ENCODE results near the gene MGAT2. TPM values are rescaled to one million over a fixed set of nuclear protein-coding genes. Genes with fewer than 3 reads are reported as not detected.

The MGAT2 gene
- total RNA-seq, 1 donor from 2014 or later, result 57.9 TPM

DNA sequence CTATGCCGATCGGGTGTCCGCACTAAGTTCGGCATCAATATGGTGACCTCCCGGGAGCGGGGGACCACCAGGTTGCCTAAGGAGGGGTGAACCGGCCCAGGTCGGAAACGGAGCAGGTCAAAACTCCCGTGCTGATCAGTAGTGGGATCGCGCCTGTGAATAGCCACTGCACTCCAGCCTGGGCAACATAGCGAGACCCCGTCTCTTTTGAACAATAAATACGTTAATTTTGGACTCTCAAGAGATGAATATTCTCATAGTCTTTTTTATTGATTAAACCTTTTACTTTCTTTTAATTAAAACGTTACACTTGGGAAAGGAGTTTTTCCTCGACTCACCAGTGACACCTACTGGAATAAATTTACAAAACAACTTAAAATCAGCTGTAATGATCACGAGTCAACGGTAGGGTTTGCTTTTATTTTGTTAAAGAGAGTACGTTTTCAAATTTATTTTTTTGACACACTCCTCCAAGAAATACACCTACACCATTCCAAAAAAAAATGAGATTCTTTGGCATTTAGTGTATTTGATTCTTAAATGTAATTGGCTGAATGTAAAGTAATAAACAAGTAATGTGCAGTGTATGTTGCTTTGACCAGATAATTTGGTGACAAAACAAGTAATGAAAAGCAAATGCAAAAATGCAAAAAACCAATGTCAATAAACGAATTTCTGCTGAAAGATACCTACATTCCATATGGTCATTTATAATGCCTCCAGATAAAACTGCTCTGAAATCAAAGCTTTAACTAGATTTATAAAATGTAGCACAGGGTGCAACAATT is 33.7 kb upstream of the MGAT2 start:
- Mint-ChIP-seq H3K36me3 (ENCODE audit: low read depth) (peaks cover 44% of the 10 kb centered on the region), H3K4me1 (ENCODE audit: low read depth) (peaks cover 26% of the 10 kb centered on the region), H3K9me3 (no peaks in the 10 kb centered on the region), H3K27ac (peak overlapping the region; percentile 98), H3K27me3 (ENCODE audit: low read depth) (no peaks in the 10 kb centered on the region), H3K4me3 (ENCODE audit: low read depth) (peak overlapping the region; percentile 92)
- DNase-seq (ENCODE audit: low spot score), result no peak
- intact Hi-C loops (cut with micrococcal nuclease), result loop anchor here (1.0 to 5.0 kb wide), 7 partner anchors 11 to 645 kb away; partner anchors contain the start of genes KLHDC1, KLHDC2, LRR1 and MGAT2

- Mint-ChIP-seq H3K27ac (no peak overlapping the region), H3K4me3 (ENCODE audit: low read depth) (no peak overlapping the region), H3K9me3 (no peaks in the 10 kb centered on the region), H3K36me3 (ENCODE audit: low read depth) (peaks cover 19% of the 10 kb centered on the region), H3K4me1 (ENCODE audit: low read depth) (peaks cover 9% of the 10 kb centered on the region), H3K27me3 (ENCODE audit: low read depth) (no peaks in the 10 kb centered on the region)
- DNase-seq (ENCODE audit: low spot score), result no peak
- intact Hi-C loops (cut with micrococcal nuclease), result loop anchor here (5.0 kb wide), 3 partner anchors 103 to 643 kb away; partner anchors contain the start of genes KLHDC1 and SOS2
Observed at GRCh38 chr14:49589387-49589786, 31.2 kb upstream of the MGAT2 start.

GRCh38 chr14:49593016-49593415 is 27.6 kb upstream of the MGAT2 start:
- Mint-ChIP-seq H3K36me3 (ENCODE audit: low read depth) (no peaks in the 10 kb centered on the region), H3K4me3 (ENCODE audit: low read depth) (no peak overlapping the region), H3K27me3 (ENCODE audit: low read depth) (no peaks in the 10 kb centered on the region), H3K4me1 (ENCODE audit: low read depth) (peaks cover 23% of the 10 kb centered on the region), H3K27ac (no peak overlapping the region), H3K9me3 (no peaks in the 10 kb centered on the region)
- intact Hi-C loops (cut with micrococcal nuclease), result no loop called here
- DNase-seq (ENCODE audit: low spot score), result no peak

DNA sequence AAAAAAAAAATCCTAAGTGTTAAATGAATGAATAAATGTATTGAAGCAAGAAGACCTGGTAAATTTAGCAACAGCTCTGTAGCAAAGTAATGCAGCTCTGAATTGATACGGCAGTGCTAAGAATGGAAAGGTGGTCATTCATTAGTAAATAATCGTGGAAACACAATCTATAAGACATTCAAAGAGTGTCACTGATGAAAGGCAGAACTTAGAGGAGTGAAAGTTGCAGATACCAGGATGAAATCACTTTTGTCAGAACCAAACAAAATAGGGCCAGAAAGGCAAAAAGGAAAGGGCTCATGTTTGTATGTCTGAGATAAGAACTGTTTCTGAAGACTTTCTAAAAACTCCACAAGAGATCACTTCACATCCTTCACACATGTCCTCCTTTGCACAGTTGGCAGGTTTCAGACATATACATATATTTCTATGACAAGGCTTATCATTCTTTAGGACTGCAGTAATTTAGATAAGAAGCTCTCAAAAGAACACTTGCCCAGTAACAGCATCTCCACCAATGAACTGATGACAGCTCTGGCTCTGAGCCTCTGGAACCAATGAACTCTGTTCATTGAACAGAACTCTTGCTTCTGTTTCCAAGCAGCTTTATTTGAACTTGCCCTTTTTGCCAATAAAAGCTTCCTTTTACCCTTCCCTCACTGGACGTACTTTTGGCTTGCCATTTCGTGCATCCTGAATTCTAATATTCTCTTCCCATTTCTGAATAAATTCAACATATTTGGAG is 26.1 kb upstream of the MGAT2 start:
- Mint-ChIP-seq H3K4me3 (ENCODE audit: low read depth) (no peak overlapping the region), H3K27ac (peak overlapping the region; percentile 48), H3K36me3 (ENCODE audit: low read depth) (no peaks in the 10 kb centered on the region), H3K9me3 (no peaks in the 10 kb centered on the region), H3K27me3 (ENCODE audit: low read depth) (no peaks in the 10 kb centered on the region), H3K4me1 (ENCODE audit: low read depth) (peaks cover 23% of the 10 kb centered on the region)
- intact Hi-C loops (cut with micrococcal nuclease), result no loop called here
- no peak for DNase-seq (ENCODE audit: low spot score)

GRCh38 chr14:49598189-49598484 is 22.5 kb upstream of the MGAT2 start:
- Mint-ChIP-seq H3K36me3 (ENCODE audit: low read depth) (peaks cover 23% of the 10 kb centered on the region), H3K27me3 (ENCODE audit: low read depth) (no peaks in the 10 kb centered on the region), H3K4me1 (ENCODE audit: low read depth) (peaks cover 37% of the 10 kb centered on the region), H3K9me3 (no peaks in the 10 kb centered on the region), H3K4me3 (ENCODE audit: low read depth) (peak overlapping the region; percentile 92), H3K27ac (peak overlapping the region; percentile 92)
- intact Hi-C loops (cut with micrococcal nuclease), result loop anchor here (1.0 kb wide), 2 partner anchors 12 to 22 kb away; partner anchors contain the start of genes MGAT2, RPL36AL and RPS29
- DNase-seq (ENCODE audit: low spot score), result no peak

DNA sequence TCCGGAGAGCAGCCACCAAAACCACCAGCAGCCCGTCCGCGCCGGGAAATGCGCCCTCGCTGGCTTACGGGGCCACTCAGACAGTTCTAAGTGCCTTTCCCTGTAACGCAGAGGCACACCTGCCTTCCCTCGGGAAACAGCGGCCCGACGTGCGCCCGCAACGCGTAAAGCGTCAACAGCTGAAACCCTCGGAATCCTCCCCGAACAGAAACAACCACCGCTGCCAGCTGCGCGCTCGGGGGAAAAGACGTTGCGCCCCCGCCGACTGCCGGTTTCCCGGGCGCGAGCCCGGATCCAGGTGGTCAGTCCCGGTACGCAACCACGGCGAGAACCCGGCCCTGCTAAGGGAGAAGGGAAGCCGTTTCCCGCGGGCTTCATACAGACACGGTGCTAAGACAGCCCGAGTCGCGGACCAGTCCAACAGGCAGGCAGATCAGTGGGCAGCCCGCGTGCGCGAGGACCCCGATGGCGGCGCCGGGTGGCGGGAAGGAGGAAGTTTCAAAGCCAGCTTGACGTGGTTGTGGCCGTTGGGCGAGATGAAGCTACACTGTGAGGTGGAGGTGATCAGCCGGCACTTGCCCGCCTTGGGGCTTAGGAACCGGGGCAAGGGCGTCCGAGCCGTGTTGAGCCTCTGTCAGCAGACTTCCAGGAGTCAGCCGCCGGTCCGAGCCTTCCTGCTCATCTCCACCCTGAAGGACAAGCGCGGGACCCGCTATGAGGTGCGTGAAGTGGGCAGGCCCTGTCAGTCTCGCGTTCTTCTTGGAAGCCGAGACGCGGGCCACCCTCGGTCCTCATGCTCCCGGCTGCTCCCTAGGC is 21.9 kb upstream of the MGAT2 start, which contains the start of gene LRR1:
LRR1 (plus strand) TSS at position 456 of the 816 bp plus-strand sequence; CDS start at position 537, 81 bp downstream.
- intact Hi-C loops (cut with micrococcal nuclease), result loop anchor here (1.0 kb wide), 2 partner anchors 12 to 22 kb away; partner anchors contain the start of genes MGAT2, RPL36AL and RPS29
- Mint-ChIP-seq H3K36me3 (ENCODE audit: low read depth) (peaks cover 25% of the 10 kb centered on the region), H3K4me3 (ENCODE audit: low read depth) (peak within 1 kb of the TSS; percentile 92), H3K4me1 (ENCODE audit: low read depth) (peaks cover 37% of the 10 kb centered on the region), H3K9me3 (no peaks in the 10 kb centered on the region), H3K27ac (peak within 1 kb of the TSS; percentile 92), H3K27me3 (ENCODE audit: low read depth) (no peaks in the 10 kb centered on the region)
- DNase-seq (ENCODE audit: low spot score), result peak; percentile 84

GRCh38 chr14:49607583-49607982 is 13.0 kb upstream of the MGAT2 start:
- H3K36me3 Mint-ChIP-seq (ENCODE audit: low read depth), result peaks cover 48% of the 10 kb centered on the region
- H3K27me3 Mint-ChIP-seq (ENCODE audit: low read depth), result no peaks in the 10 kb centered on the region
- no peak overlapping the region for H3K4me3 Mint-ChIP-seq (ENCODE audit: low read depth)
- intact Hi-C loops (cut with micrococcal nuclease), result no loop called here
- peaks cover 15% of the 10 kb centered on the region for H3K4me1 Mint-ChIP-seq (ENCODE audit: low read depth)
- DNase-seq (ENCODE audit: low spot score), result no peak
- no peak overlapping the region for H3K27ac Mint-ChIP-seq
- no peaks in the 10 kb centered on the region for H3K9me3 Mint-ChIP-seq

DNA sequence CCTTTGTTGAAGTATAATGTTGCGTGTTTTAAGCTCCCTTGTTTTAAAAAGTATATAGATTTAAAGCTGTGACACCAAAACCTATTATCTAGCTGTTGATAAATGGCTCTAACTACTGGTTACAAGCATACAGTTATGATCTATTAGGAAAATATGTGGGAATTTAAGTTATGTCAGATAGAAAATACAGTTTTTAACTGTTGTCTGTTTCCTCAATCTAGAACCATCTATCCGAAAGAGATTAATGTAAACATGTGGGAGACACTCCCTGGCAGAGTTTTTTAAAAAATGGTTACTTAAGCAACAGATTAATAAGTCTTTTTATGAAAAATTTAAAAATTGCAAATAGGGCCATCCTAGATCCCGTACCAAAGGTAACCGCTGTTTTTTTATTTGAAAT is 8.3 kb upstream of the MGAT2 start:
- intact Hi-C loops (cut with micrococcal nuclease), result no loop called here
- H3K4me1 Mint-ChIP-seq (ENCODE audit: low read depth), result peaks cover 10% of the 10 kb centered on the region
- H3K4me3 Mint-ChIP-seq (ENCODE audit: low read depth), result no peak overlapping the region
- H3K36me3 Mint-ChIP-seq (ENCODE audit: low read depth), result peaks cover 51% of the 10 kb centered on the region
- no peaks in the 10 kb centered on the region for H3K27me3 Mint-ChIP-seq (ENCODE audit: low read depth)
- no peaks in the 10 kb centered on the region for H3K9me3 Mint-ChIP-seq
- no peak for DNase-seq (ENCODE audit: low spot score)
- H3K27ac Mint-ChIP-seq, result no peak overlapping the region

DNA sequence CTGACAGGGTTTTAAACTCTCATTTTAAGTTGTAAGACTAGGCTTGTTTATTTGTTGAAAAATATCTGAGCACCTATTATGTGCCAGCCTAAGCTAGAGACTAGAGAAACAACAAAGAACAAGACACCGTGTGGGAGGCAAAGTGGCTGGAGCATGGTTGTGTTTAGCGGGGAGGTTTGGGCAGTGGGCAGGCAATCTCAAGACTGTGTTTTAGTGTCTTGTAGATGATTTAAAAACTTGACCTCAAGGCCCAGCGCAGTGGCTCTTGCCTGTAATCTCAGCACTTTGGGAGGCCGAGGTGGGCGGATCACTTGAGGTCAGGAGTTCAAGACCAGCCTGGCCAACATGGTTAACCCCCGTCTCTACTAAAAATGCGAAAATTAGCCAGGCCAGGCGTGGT is 7.9 kb upstream of the MGAT2 start:
- intact Hi-C loops (cut with micrococcal nuclease), result no loop called here
- H3K9me3 Mint-ChIP-seq, result no peaks in the 10 kb centered on the region

GRCh38 chr14:49614196-49614595 is 6.4 kb upstream of the MGAT2 start:
- intact Hi-C loops (cut with micrococcal nuclease), result no loop called here
- H3K27me3 Mint-ChIP-seq (ENCODE audit: low read depth), result no peaks in the 10 kb centered on the region
- no peak for DNase-seq (ENCODE audit: low spot score)
- H3K4me1 Mint-ChIP-seq (ENCODE audit: low read depth), result peaks cover 23% of the 10 kb centered on the region
- H3K27ac Mint-ChIP-seq, result peak overlapping the region; percentile 19
- no peaks in the 10 kb centered on the region for H3K9me3 Mint-ChIP-seq
- peaks cover 59% of the 10 kb centered on the region for H3K36me3 Mint-ChIP-seq (ENCODE audit: low read depth)
- no peak overlapping the region for H3K4me3 Mint-ChIP-seq (ENCODE audit: low read depth)

More for the DNA sequence above, 7.9 kb upstream of the MGAT2 start:
- peaks cover 52% of the 10 kb centered on the region for H3K36me3 Mint-ChIP-seq (ENCODE audit: low read depth)
- H3K4me3 Mint-ChIP-seq (ENCODE audit: low read depth), result no peak overlapping the region
- no peak overlapping the region for H3K27ac Mint-ChIP-seq
- no peak for DNase-seq (ENCODE audit: low spot score)
- H3K4me1 Mint-ChIP-seq (ENCODE audit: low read depth), result peaks cover 13% of the 10 kb centered on the region
- H3K27me3 Mint-ChIP-seq (ENCODE audit: low read depth), result no peaks in the 10 kb centered on the region

GRCh38 chr14:49615776-49616175 is 4.8 kb upstream of the MGAT2 start:
- H3K27ac Mint-ChIP-seq, result no peak overlapping the region
- no peak overlapping the region for H3K4me3 Mint-ChIP-seq (ENCODE audit: low read depth)
- H3K4me1 Mint-ChIP-seq (ENCODE audit: low read depth), result peaks cover 23% of the 10 kb centered on the region
- peaks cover 67% of the 10 kb centered on the region for H3K36me3 Mint-ChIP-seq (ENCODE audit: low read depth)
- H3K27me3 Mint-ChIP-seq (ENCODE audit: low read depth), result no peaks in the 10 kb centered on the region
- no peak for DNase-seq (ENCODE audit: low spot score)
- H3K9me3 Mint-ChIP-seq, result no peaks in the 10 kb centered on the region
- intact Hi-C loops (cut with micrococcal nuclease), result no loop called here

DNA sequence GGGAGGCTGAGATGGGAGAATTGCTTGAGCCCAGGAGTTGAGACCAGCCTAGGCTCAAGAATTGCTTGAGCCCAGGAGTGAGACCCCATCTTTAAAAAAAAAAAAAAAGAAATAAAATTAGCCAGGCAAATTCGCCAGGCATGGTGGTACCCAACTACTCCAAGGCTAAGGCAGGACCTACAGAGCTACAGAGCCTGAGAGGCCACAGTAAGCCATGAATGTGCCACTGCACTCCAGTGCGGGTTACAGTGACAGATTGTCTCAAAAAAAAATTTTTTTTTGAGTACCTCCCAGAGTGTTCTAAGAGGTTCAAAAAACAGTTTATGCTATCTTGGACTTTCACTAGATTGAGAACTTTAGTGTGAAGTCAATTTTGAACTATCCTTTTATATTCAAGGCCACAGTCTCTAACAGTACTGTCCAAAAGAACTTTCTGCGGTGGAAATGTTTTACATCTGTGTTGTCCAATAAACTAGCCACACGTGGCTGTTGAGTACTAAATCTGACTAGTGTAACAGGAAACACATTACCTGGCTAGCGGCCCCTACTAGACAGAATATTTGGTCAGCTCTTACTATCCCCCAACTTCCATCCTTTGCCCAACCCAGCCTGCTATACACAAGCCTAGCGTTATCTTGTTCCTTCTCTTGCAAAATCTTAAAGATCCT is 2.6 kb upstream of the MGAT2 start:
- H3K36me3 Mint-ChIP-seq (ENCODE audit: low read depth), result peaks cover 80% of the 10 kb centered on the region
- peaks cover 33% of the 10 kb centered on the region for H3K4me1 Mint-ChIP-seq (ENCODE audit: low read depth)
- peak overlapping the region; percentile 15 for H3K27ac Mint-ChIP-seq
- no peaks in the 10 kb centered on the region for H3K27me3 Mint-ChIP-seq (ENCODE audit: low read depth)
- no peaks in the 10 kb centered on the region for H3K9me3 Mint-ChIP-seq
- no peak for DNase-seq (ENCODE audit: low spot score)
- peak overlapping the region; percentile 22 for H3K4me3 Mint-ChIP-seq (ENCODE audit: low read depth)
- intact Hi-C loops (cut with micrococcal nuclease), result no loop called here

Measured in activated T-helper 2 cell treated with anti-CD3 and anti-CD28 coated beads, Interferon-gamma antibody, Interleukin-2, Interleukin-4, amounts not matched to agents 10 μg/mL and 5 μg/mL and 100 μg/mL, durations not matched to agents 14 hours and 24 hours and 36 hours (primary cell).